Nephron progenitor cell (in vitro differentiated cells): ENCODE measurements around the gene TERT.

Experiments used
- DNase-seq: peaks from one replicate; pipeline ENCODE4 v3.0.0; 2021
- H3K27ac Mint-ChIP-seq: 2 replicates; pipeline ENCODE4 v1.8.0; 2021; ENCODE audit warnings: mild to moderate bottlenecking, moderate library complexity, mixed read lengths
- H3K27me3 Mint-ChIP-seq: 2 replicates; pipeline ENCODE4 v1.8.0; 2021; ENCODE audit warnings: mild to moderate bottlenecking, low read depth, mixed read lengths; ENCODE audit not compliant: poor library complexity
- H3K36me3 Mint-ChIP-seq: 2 replicates; pipeline ENCODE4 v1.8.0; 2021; ENCODE audit warnings: low read depth, mixed read lengths
- H3K4me1 Mint-ChIP-seq: 2 replicates; pipeline ENCODE4 v1.8.0; 2021; ENCODE audit warnings: mixed read lengths
- H3K4me3 Mint-ChIP-seq: 2 replicates; pipeline ENCODE4 v1.8.0; 2021; ENCODE audit warnings: mild to moderate bottlenecking, moderate library complexity, mixed read lengths
- H3K9me3 Mint-ChIP-seq: 2 replicates; pipeline ENCODE4 v1.8.0; 2021; ENCODE audit warnings: mild to moderate bottlenecking, moderate library complexity, mixed read lengths
- CTCF ChIP-seq: fragments of 200-600 bp; sonication (generic); IDR thresholded peaks from 2 replicates; pipeline ENCODE4 v1.5.0; 2021; ENCODE audit warnings: antibody characterized with exemption

The TERT gene

GRCh38 chr5:1212881-1213280, 82.0 kb downstream of the TERT start:
- TF ChIP-seq CTCF: no peak
- Mint-ChIP-seq H3K4me3 (no peak overlapping the region), H3K27me3 (peaks cover 6% of the 10 kb centered on the region), H3K9me3 (peaks cover 7% of the 10 kb centered on the region), H3K4me1 (peaks cover 16% of the 10 kb centered on the region), H3K36me3 (no peaks in the 10 kb centered on the region), H3K27ac (no peak overlapping the region)
- no peak for DNase-seq

GRCh38 chr5:1212271-1212670, 82.6 kb downstream of the TERT start:
- Mint-ChIP-seq H3K4me3 (no peak overlapping the region), H3K4me1 (peaks cover 20% of the 10 kb centered on the region), H3K36me3 (no peaks in the 10 kb centered on the region), H3K27ac (no peak overlapping the region), H3K27me3 (peaks cover 9% of the 10 kb centered on the region), H3K9me3 (peaks cover 7% of the 10 kb centered on the region)
- DNase-seq: no peak
- no peak for TF ChIP-seq CTCF

- peaks cover 4% of the 10 kb centered on the region for H3K9me3 Mint-ChIP-seq
- H3K27me3 Mint-ChIP-seq: peaks cover 8% of the 10 kb centered on the region
- peaks cover 20% of the 10 kb centered on the region for H3K4me1 Mint-ChIP-seq
- no peaks in the 10 kb centered on the region for H3K36me3 Mint-ChIP-seq
- H3K27ac Mint-ChIP-seq: no peak overlapping the region
- no peak for TF ChIP-seq CTCF
- DNase-seq: no peak
- H3K4me3 Mint-ChIP-seq: no peak overlapping the region
These were observed 83.2 kb downstream of the TERT start for GRCh38 chr5:1211701-1212100.

- H3K4me1 Mint-ChIP-seq: peaks cover 26% of the 10 kb centered on the region
These were observed 84.0 kb downstream of the TERT start for GRCh38 chr5:1210832-1211251.

GRCh38 chr5:1209896-1210776, 84.7 kb downstream of the TERT start:
- no peaks in the 10 kb centered on the region for H3K9me3 Mint-ChIP-seq
- H3K4me3 Mint-ChIP-seq: no peak overlapping the region
- peaks cover 22% of the 10 kb centered on the region for H3K27me3 Mint-ChIP-seq
- no peak for TF ChIP-seq CTCF
- H3K4me1 Mint-ChIP-seq: peaks cover 28% of the 10 kb centered on the region
- no peaks in the 10 kb centered on the region for H3K36me3 Mint-ChIP-seq
- H3K27ac Mint-ChIP-seq: no peak overlapping the region
- DNase-seq: no peak

More at GRCh38 chr5:1210832-1211251, 84.0 kb downstream of the TERT start:
- Mint-ChIP-seq H3K9me3 (peaks cover 3% of the 10 kb centered on the region), H3K27ac (no peak overlapping the region), H3K36me3 (no peaks in the 10 kb centered on the region), H3K4me3 (no peak overlapping the region), H3K27me3 (peaks cover 15% of the 10 kb centered on the region)
- TF ChIP-seq CTCF: no peak
- no peak for DNase-seq

- no peak for DNase-seq
- no peak for TF ChIP-seq CTCF
- Mint-ChIP-seq H3K36me3 (no peaks in the 10 kb centered on the region), H3K27ac (no peak overlapping the region), H3K9me3 (no peaks in the 10 kb centered on the region), H3K4me3 (no peak overlapping the region), H3K4me1 (peaks cover 33% of the 10 kb centered on the region), H3K27me3 (peaks cover 24% of the 10 kb centered on the region)
These were observed 85.4 kb downstream of the TERT start for GRCh38 chr5:1209489-1209852.
